Stimulated activated CD4-positive, alpha-beta T cell treated with anti-CD3 and anti-CD28 coated beads, TNF-alpha, amount 100 ng/mL, for 4 hours (primary cell): Measurements from ENCODE around the gene TBC1D16.
"Not testable (repeated sequence)": the region's sequence is repeated elsewhere in the genome, so short reads cannot be mapped to it uniquely, and the experiment has no call there.

Experiments
- DNase-seq, 3 experiments: peaks; one replicate each; pipeline ENCODE4 v3.0.0-alpha.2; 2020; ENCODE audit warnings: low read depth in 3 of 3

TBC1D16 gene

GRCh38 chr17:80053102-80053501 lies 17.4 kb upstream of the TBC1D16 start:
- DNase-seq: no peak

DNA sequence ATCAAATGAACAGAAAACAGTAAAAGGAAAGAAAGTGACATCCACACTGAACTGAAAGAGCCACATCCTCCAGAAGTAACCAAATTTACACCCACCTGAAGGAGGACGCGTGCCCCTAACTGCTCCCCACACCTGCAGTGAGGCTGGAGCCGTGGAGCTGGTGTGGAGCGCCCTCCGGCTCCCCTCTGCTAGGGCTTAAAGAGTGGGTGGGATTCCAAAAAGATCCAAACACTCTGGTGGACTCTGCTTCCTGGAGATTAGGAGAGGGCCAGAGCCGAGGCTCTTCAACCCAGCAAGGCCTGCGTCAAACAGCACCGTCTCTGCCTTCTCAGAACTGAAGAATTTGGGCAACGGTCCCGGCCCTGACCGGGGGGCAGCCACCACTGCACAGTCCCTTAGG lies 16.0 kb upstream of the TBC1D16 start:
- no peak for DNase-seq

- DNase-seq: no peak
Observed at GRCh38 chr17:80050706-80051105, 15.0 kb upstream of the TBC1D16 start.

GRCh38 chr17:80049986-80050385 lies 14.3 kb upstream of the TBC1D16 start:
- DNase-seq: no peak

DNA sequence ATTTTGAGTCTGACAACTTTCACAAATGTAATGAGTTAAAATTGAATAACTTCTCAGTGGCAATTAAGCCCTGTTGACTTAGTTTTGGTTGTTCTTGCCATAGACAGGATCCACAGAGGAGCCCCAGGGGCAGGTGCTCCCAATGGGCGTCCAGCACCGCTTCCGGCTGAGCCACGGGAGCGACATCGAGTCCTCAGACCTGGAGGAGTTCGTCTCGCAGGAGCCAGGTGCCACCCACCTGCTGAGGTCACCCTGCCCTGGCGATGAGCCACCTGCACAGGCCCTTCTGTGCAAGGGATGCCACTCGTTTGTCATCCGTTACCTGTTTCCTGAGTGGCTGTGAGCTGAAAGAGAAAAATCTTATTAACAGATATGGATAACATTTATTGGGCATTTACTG lies 11.5 kb upstream of the TBC1D16 start:
- DNase-seq: no peak

DNA sequence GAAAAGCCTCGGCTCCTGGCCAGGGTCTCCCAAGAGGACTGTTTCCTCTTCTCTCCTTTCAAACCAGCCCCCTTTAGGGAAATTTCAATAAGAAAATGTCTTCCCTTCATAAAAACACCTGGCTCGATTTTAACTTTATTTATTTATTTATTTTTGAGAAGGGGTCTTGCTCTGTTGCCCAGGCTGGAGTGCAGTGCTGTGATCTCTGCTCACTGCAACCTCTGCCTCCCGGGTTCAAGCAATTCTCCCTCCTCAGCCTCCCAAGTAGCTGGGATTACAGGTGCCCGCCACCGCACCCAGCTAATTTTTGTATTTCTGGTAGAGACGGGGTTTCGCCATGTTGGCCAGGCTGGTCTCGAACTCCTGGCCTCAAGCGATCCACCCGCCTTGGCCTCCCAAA lies 11.0 kb upstream of the TBC1D16 start:
- not testable (repeated sequence) for DNase-seq

DNA sequence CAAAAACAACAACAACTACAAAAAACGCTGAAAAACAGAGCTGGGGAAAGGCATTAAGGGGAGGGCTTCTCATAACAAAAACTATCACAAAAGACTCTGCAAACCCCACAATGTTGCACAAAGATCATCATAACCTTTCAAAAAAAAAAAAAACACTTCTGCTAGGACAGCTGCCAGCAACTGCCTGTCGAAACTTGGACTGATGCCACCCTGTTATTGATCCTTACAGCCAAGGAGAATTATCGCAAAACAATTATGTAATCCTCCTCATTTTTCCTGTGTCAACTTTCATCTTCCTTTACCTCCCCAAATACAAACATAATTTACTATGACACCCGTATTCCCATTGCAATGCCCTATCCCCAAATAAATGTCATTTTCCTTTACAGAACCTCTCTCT lies 10.0 kb upstream of the TBC1D16 start:
- no peak for DNase-seq

GRCh38 chr17:80043963-80044362 lies 8.3 kb upstream of the TBC1D16 start:
- no peak for DNase-seq

DNA sequence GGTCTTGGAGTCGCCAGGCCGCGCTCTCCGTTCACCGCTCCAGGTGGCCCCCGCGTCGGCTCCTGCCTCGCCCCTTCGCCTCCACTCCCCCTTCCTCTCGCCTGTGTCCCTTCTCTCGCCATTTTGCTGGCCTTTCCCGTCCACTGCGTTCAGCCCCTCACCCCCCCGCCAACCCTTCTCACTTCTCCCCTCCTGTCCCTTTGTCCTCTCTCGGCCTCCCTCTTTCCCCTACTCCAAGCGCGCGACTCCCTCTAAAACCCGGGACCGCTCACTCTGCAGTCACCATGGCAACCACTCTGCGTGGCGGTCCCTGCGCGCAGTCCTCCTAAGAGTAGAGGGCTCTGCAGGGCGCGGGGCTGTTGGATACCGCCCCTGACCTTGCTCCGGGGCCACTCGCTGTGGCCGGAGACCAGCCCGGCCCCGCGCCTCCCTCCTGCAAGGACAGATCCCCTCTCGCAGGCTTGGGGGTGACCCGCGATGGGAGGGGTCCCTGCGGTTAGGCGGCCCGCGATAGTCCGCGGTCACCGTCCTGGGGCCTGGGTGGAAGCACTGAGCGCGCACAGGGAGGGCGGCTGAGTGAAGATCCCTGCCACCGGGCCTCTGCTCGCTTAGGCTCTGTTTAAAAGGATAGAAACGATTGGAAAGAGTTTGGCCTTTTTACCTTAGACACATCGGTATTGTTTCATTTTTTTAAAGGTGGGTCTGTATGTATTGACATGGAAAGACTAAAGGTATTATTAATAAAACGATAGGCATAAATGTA lies 1.2 kb upstream of the TBC1D16 start:
- no peak for DNase-seq

- peak; percentile 47 to 60 (median 53) for DNase-seq
Observed at GRCh38 chr17:80035937-80036714, 454 bp upstream of the TBC1D16 start, which contains the start of gene CCDC40. Gene CCDC40 (plus strand): TSS chr17:80036642. CDS start chr17:80036663, 21 bp downstream.

DNA sequence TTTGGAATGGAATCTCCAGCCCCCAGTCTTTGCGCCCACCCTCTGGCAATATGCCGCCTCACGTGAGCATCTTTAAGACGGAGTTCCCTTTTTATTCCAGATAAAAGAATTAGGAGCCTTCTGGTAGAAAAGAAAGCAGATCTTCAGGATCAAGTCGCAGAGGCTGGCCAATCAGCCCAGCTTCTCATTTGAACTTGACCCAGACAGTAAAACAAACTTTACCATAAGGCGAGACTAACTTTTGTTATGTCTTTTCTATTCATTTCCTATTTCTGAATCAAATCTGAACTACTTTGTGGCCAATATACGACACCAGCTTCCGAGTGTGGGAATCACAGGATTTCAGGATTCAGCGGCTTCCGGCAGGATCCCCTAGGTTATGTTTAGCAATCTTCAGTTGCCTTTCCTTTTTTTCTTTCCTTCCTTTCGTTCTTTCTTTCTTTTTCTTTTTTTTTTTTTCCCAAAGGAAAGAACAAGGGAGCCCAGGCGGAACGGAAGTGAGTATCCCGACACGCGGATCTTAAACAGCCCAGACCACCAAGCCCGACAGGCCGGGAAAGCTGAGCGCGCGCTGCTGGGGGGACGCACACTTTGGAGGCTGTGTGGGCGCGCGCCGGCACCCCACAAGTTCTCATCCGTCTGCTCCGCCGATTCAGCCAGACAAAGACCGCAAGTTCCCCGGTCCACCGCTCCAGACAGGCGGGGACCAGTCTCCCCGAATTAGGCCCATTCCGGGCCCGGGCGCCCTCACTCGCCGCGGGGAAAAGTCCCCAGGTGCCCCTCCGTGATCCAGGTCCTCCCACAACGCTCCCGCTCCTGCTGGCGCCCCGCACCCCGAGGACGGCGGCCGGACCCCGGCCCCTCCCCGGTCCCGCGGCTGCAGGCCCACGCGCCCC lies 633 bp downstream of the TBC1D16 start:
- peak in 1 of 3 experiments; percentile 18 for DNase-seq

- no peak for DNase-seq
Observed at GRCh38 chr17:80033840-80034239, 1.8 kb downstream of the TBC1D16 start.

GRCh38 chr17:80032614-80033171 lies 3.0 kb downstream of the TBC1D16 start:
- no peak for DNase-seq

GRCh38 chr17:80031691-80032430 lies 3.8 kb downstream of the TBC1D16 start:
- no peak for DNase-seq

GRCh38 chr17:80030730-80031410 lies 4.8 kb downstream of the TBC1D16 start:
- DNase-seq: no peak

GRCh38 chr17:80029258-80029974 lies 6.3 kb downstream of the TBC1D16 start:
- no peak for DNase-seq

DNA sequence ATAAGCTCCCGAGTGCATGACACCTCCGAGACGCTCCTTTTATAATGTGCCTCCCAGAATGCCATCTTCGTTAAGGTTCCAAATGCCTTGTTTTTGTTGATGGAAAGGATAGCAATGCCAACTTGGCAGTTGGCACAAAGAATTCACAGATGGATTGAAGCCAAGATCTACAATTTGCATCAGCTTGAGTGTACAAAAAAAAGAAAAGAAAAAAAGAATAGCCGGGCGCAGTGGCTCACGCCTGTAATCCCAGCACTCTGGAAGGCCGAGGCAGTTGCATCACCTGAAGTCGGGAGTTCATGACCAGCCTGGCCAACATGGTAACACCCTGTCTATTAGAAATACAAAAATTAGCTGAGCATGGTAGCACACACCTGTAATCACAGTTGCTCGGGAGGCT lies 7.6 kb downstream of the TBC1D16 start:
- DNase-seq: no peak

- DNase-seq: no peak
Observed at GRCh38 chr17:80027043-80027435, 8.6 kb downstream of the TBC1D16 start.

DNA sequence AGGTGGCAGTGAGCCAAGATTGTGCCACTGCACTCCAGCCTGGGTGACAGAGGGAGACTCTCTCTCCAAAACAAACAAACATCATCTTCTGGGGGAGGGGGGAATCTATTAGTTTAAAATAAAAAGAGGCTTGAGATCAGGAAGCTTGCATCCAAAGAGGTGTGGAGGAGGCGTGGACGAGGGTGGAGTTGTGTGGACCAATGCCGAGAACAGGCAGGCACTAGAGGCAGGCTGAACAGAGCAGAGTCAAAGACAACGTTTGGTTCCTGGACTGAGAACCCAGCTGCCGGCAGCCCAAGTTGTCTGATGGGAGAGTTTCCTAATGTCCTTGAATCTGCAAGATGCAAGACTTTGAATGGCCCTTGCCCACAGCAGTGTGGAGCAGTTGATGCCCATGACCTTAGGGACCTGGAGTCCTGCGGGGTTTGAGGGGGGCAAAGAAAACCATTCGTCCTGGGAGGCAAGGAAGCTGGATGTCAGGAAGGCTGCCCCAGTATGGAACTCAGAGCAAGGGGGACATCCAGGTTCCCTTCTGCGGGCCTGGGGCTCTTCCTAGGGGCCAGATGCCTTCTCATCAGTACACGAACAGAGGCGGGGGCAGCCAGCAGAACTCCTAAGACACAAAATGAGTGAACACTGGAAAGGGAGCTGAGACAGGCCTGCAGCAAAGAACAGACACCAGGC lies 9.2 kb downstream of the TBC1D16 start:
- no peak for DNase-seq
